Measurements from ENCODE around the gene SOBP. TPM values are rescaled to one million over a fixed set of nuclear protein-coding genes. Genes with fewer than 3 reads are reported as not detected.

Gene SOBP
- total RNA-seq, 4 donors from 2014 or later = 0.26 to 1.5 (median 0.55) TPM

GRCh38 chr6:107543088-107543487 is 53.2 kb downstream of the SOBP start:
- no peaks in the 10 kb centered on the region for H3K9me3 ChIP-seq
- DNase-seq (ENCODE audit: low spot score in 2 of 2) = no peak
- no peaks in the 10 kb centered on the region for H3K36me3 ChIP-seq
- H3K4me1 ChIP-seq = no peaks in the 10 kb centered on the region
- H3K27ac ChIP-seq = no peak overlapping the region
- 81% methylated on average over 2 of the region's 2 CpGs for WGBS
- no peak overlapping the region for H3K4me3 ChIP-seq
- TF ChIP-seq CTCF (IDR thresholded peaks at IDR 0.05) (no peak), POLR2A (IDR thresholded peaks at IDR 0.05) (no peak), POLR2AphosphoS5 (IDR thresholded peaks at IDR 0.05) (no peak), EP300 (IDR thresholded peaks at IDR 0.05) (no peak)
- H3K27me3 ChIP-seq = no peaks in the 10 kb centered on the region

GRCh38 chr6:107543567-107543966 is 53.6 kb downstream of the SOBP start:
- DNase-seq (ENCODE audit: low spot score in 2 of 2) = no peak

GRCh38 chr6:107545763-107546162 is 55.8 kb downstream of the SOBP start:
- Histone ChIP-seq H3K4me1 (no peaks in the 10 kb centered on the region), H3K27ac (no peak overlapping the region), H3K9me3 (no peaks in the 10 kb centered on the region), H3K27me3 (no peaks in the 10 kb centered on the region), H3K4me3 (no peak overlapping the region), H3K36me3 (no peaks in the 10 kb centered on the region)
- no peak for DNase-seq (ENCODE audit: low spot score in 2 of 2)
- TF ChIP-seq POLR2A (IDR thresholded peaks at IDR 0.05) (no peak), POLR2AphosphoS5 (IDR thresholded peaks at IDR 0.05) (no peak), CTCF (IDR thresholded peaks at IDR 0.05) (no peak), EP300 (IDR thresholded peaks at IDR 0.05) (no peak)
- 73% methylated on average over 4 of the region's 4 CpGs for WGBS

More at GRCh38 chr6:107543567-107543966, 53.6 kb downstream of the SOBP start:
- TF ChIP-seq POLR2AphosphoS5 (IDR thresholded peaks at IDR 0.05) (no peak), EP300 (IDR thresholded peaks at IDR 0.05) (no peak), CTCF (IDR thresholded peaks at IDR 0.05) (no peak), POLR2A (IDR thresholded peaks at IDR 0.05) (no peak)
- Histone ChIP-seq H3K36me3 (no peaks in the 10 kb centered on the region), H3K4me1 (no peaks in the 10 kb centered on the region), H3K4me3 (no peak overlapping the region), H3K27me3 (no peaks in the 10 kb centered on the region), H3K9me3 (no peaks in the 10 kb centered on the region), H3K27ac (no peak overlapping the region)
- 71% methylated on average over 2 of the region's 2 CpGs for WGBS

- Histone ChIP-seq H3K9me3 (no peaks in the 10 kb centered on the region), H3K4me1 (no peaks in the 10 kb centered on the region), H3K27me3 (no peaks in the 10 kb centered on the region), H3K27ac (no peak overlapping the region), H3K4me3 (no peak overlapping the region), H3K36me3 (no peaks in the 10 kb centered on the region)
- 86% methylated on average over 6 of the region's 6 CpGs for WGBS
- TF ChIP-seq POLR2AphosphoS5 (IDR thresholded peaks at IDR 0.05) = no peak
- TF ChIP-seq POLR2A (IDR thresholded peaks at IDR 0.05) = no peak
- TF ChIP-seq CTCF (IDR thresholded peaks at IDR 0.05) = no peak
- no peak for TF ChIP-seq EP300 (IDR thresholded peaks at IDR 0.05)
- DNase-seq (ENCODE audit: low spot score in 2 of 2) = no peak
Observed at GRCh38 chr6:107546691-107547450, 57.0 kb downstream of the SOBP start.

GRCh38 chr6:107547451-107547840 is 57.5 kb downstream of the SOBP start:
- WGBS = 48% methylated on average over 2 of the region's 2 CpGs
- H3K36me3 ChIP-seq = no peaks in the 10 kb centered on the region

More at GRCh38 chr6:107547451-107547840, 57.5 kb downstream of the SOBP start:
- Histone ChIP-seq H3K27ac (no peak overlapping the region), H3K27me3 (no peaks in the 10 kb centered on the region), H3K4me1 (no peaks in the 10 kb centered on the region), H3K4me3 (no peak overlapping the region), H3K9me3 (no peaks in the 10 kb centered on the region)
- DNase-seq (ENCODE audit: low spot score in 2 of 2) = no peak
- no peak for TF ChIP-seq CTCF (IDR thresholded peaks at IDR 0.05)
- TF ChIP-seq POLR2A (IDR thresholded peaks at IDR 0.05) = no peak
